Ovary (tissue), 3 donors: Measurements from ENCODE around the gene GAB3.

ENCODE experiments used
- CTCF ChIP-seq, 3 donors: fragments of 450-650 bp in 2 of 3; fragments of 200-600 bp in 1 of 3; IDR thresholded peaks; one replicate each; pipeline versions ENCODE4 v1.5.1 to v1.8.0; 2016 to 2022; ENCODE audit warnings: antibody characterized with exemption in 3 of 3, mild to moderate bottlenecking in 1 of 3
- POLR2A ChIP-seq: fragments of 450-650 bp; IDR thresholded peaks from one replicate; pipeline ENCODE4 v1.6.1; 2017; ENCODE audit warnings: antibody characterized with exemption, mild to moderate bottlenecking, moderate library complexity
- donor health status: DM: no; HTN: no; CAD: no.

DNA sequence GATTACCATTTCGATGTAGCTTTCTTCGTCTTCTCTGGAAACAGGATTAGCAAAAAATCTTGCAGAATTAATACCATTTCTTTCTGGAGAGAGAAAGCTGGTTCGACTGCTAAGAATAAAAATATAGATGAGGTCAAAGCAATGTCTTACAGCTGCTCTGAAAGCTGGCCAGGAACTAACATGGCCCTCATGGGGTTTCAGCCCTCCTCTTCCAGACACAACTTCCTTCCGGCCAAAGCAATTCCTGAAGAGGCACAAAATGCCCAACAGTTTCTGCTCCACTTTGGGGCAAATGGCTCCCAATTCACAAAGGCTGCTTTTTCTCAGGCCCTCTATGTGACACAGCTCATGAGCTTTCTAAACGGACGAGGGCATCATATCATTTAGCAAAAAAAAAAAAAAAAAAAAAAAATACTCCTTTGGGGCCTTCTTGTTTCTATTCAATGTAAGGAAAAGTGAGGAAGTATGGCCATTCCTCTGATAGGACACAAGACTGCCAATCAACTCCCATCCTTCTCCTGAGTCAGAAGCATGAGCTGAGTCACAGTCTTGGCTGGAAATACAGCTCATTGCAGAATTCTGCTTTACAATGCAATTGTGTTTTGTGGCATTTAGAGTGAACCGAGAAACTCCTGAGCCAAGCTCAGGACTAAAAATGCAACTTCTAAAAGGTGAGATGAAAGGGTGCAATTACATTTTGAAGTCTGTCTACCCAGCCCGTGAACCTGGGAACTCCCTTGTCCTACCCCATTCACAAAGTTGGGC, 54.8 kb downstream of the GAB3 start:
- TF ChIP-seq CTCF (IDR thresholded peaks at IDR 0.05) (no peak), POLR2A (no peak)
